OCI-LY7 (cell line): ENCODE measurements around the gene ZNF684. TPM values are rescaled to one million over a fixed set of nuclear protein-coding genes. Genes with fewer than 3 reads are reported as not detected.
"Not testable (repeated sequence)": the region's sequence is repeated elsewhere in the genome, so short reads cannot be mapped to it uniquely, and the experiment has no call there.

ENCODE experiments used
- BruUV-seq: library from RNA; stranded (reverse); fragments of 400-500 nt; replicated peaks from 2 replicates; lab custom pipeline; 2021; lab: Mats Ljungman, UMichigan
- CTCF ChIA-PET: fragments of 300-600 bp; sonication (Branson Sonifier 250); formaldehyde crosslinking; loops from one replicate; lab custom pipeline; 2022; ENCODE audit warnings: antibody characterized with exemption; ENCODE audit not compliant: unreplicated experiment; lab: Charles Lee
- POLR2A ChIA-PET: fragments of 300-600 bp; sonication (Branson Sonifier 250); formaldehyde crosslinking; loops from one replicate; lab custom pipeline; 2022; ENCODE audit warnings: antibody characterized with exemption; lab: Charles Lee
- DNase-seq: peaks from one replicate; pipeline ENCODE4 v3.0.0-alpha.2; 2015; ENCODE audit warnings: low spot score
- H2AFZ ChIP-seq: fragments of 200-600 bp; sonication (generic), shearing (Covaris generic); 2 replicates; pipeline ENCODE4 v1.6.1; 2014; ENCODE audit warnings: mild to moderate bottlenecking, antibody characterized with exemption, low read length, moderate library complexity
- H3K27ac ChIP-seq: fragments of 200-600 bp; sonication (generic); 2 replicates; pipeline ENCODE4 v1.5.1; 2014; ENCODE audit warnings: mixed run types, low read depth, mild to moderate bottlenecking, moderate library complexity, low read length, inconsistent platforms; ENCODE audit not compliant: poor library complexity, severe bottlenecking
- H3K36me3 ChIP-seq: fragments of 200-600 bp; sonication (generic); 2 replicates; pipeline ENCODE4 v1.6.1; 2014; ENCODE audit warnings: mild to moderate bottlenecking, antibody characterized with exemption, low read length, moderate library complexity, mixed read lengths; ENCODE audit not compliant: insufficient read depth
- H3K4me1 ChIP-seq: fragments of 200-600 bp; sonication (generic); 2 replicates; pipeline ENCODE4 v1.5.1; 2014; ENCODE audit warnings: mild to moderate bottlenecking, low read length; ENCODE audit not compliant: insufficient read depth, poor library complexity, severe bottlenecking
- H3K4me2 ChIP-seq: fragments of 200-600 bp; sonication (generic); 2 replicates; pipeline ENCODE4 v1.6.1; 2014; ENCODE audit warnings: mild to moderate bottlenecking, low read length
- H3K4me3 ChIP-seq: fragments of 200-600 bp; sonication (generic); 2 replicates; pipeline ENCODE4 v1.5.1; 2014; ENCODE audit warnings: mild to moderate bottlenecking, low read depth, low read length; ENCODE audit not compliant: poor library complexity, severe bottlenecking
- H3K79me2 ChIP-seq: fragments of 200-600 bp; sonication (generic); 2 replicates; pipeline ENCODE4 v1.6.1; 2016; ENCODE audit warnings: low read depth, mild to moderate bottlenecking, low read length, moderate library complexity, mixed read lengths; ENCODE audit not compliant: insufficient read depth
- H3K9me2 ChIP-seq: fragments of 200-600 bp; sonication (generic); 2 replicates; pipeline ENCODE4 v1.6.1; 2016; ENCODE audit warnings: mild to moderate bottlenecking, low read length, mixed read lengths; ENCODE audit not compliant: insufficient read depth
- H3K9me3 ChIP-seq: fragments of 200-600 bp; sonication (generic); 2 replicates; pipeline ENCODE4 v1.6.1; 2014; ENCODE audit warnings: mild to moderate bottlenecking, mixed run types, low read length, mixed read lengths
- H4K20me1 ChIP-seq: fragments of 200-600 bp; sonication (generic); 2 replicates; pipeline ENCODE4 v1.6.1; 2014; ENCODE audit warnings: mild to moderate bottlenecking, antibody characterized with exemption, low read length, moderate library complexity, mixed read lengths; ENCODE audit not compliant: insufficient read depth
- EZH2phosphoT487 ChIP-seq: fragments of 200-600 bp; sonication (generic); IDR thresholded peaks from 2 replicates; pipeline ENCODE4 v1.6.1; 2018; ENCODE audit warnings: low read depth, borderline replicate concordance, mild to moderate bottlenecking, mixed run types, antibody characterized with exemption, low read length, moderate library complexity, mixed read lengths
- intact Hi-C: fragments of 100-400 bp; cut with micrococcal nuclease; formaldehyde crosslinking; loops from one replicate; pipeline ENCODE4 v1.10.0; 2022; ENCODE audit not compliant: unreplicated experiment
- total RNA-seq, 2 experiments: library from RNA; depleted of rRNA in 1 of 2; stranded (reverse); fragments of >200 nt in 1 of 2; shearing (Covaris generic) in 1 of 2; gene quantifications; 2 replicates each; pipeline ENCODE4 v1.2.3, GENCODE V29; 2014 to 2022
- TF ChIP-seq, protein P1 (sequence below): fragments of 200-600 bp; sonication (generic); conservative IDR thresholded peaks from 2 replicates; pipeline ENCODE4 v1.5.1; 2014; ENCODE audit warnings: mild to moderate bottlenecking, antibody characterized with exemption, low read length, moderate library complexity, mixed read lengths

Gene ZNF684
- total RNA-seq, 2 experiments from 2014 or later: 5.4 to 8.8 TPM

DNA sequence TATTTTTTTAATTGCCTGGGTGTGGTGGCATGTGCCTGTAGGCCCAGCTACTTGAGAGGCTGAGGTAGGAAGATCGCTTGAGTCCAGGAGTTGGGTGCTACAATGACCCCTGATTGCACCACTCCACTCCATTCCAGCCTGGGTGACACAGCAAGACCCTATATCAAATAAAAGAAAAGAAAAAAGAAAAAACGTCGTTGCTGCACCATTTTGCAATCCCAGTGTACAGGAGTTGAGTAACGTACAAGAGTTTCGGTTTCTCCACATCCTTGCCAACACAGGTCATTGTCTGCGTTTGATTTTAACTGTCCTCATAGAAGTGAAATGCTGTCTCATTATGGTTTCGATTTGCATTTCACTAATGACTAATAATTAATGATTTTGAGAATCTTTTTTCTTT is 7.9 kb downstream of the ZNF684 start:
- Histone ChIP-seq H3K4me3 (no peak overlapping the region), H3K27ac (no peak overlapping the region), H3K9me3 (no peaks in the 10 kb centered on the region), H3K9me2 (no peaks in the 10 kb centered on the region), H3K79me2 (no peaks in the 10 kb centered on the region), H4K20me1 (no peaks in the 10 kb centered on the region), H3K4me1 (no peaks in the 10 kb centered on the region), H3K4me2 (no peak overlapping the region), H2AFZ (no peak overlapping the region), H3K36me3 (peaks cover 26% of the 10 kb centered on the region)
- CTCF ChIA-PET: no interaction called here
- no peak for DNase-seq
- TF ChIP-seq, protein P1, sequence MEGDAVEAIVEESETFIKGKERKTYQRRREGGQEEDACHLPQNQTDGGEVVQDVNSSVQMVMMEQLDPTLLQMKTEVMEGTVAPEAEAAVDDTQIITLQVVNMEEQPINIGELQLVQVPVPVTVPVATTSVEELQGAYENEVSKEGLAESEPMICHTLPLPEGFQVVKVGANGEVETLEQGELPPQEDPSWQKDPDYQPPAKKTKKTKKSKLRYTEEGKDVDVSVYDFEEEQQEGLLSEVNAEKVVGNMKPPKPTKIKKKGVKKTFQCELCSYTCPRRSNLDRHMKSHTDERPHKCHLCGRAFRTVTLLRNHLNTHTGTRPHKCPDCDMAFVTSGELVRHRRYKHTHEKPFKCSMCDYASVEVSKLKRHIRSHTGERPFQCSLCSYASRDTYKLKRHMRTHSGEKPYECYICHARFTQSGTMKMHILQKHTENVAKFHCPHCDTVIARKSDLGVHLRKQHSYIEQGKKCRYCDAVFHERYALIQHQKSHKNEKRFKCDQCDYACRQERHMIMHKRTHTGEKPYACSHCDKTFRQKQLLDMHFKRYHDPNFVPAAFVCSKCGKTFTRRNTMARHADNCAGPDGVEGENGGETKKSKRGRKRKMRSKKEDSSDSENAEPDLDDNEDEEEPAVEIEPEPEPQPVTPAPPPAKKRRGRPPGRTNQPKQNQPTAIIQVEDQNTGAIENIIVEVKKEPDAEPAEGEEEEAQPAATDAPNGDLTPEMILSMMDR: no peak
- no peak for TF ChIP-seq EZH2phosphoT487
- POLR2A ChIA-PET: no interaction called here
- BruUV-seq: no TSS peak
- intact Hi-C loops: no loop called here

DNA sequence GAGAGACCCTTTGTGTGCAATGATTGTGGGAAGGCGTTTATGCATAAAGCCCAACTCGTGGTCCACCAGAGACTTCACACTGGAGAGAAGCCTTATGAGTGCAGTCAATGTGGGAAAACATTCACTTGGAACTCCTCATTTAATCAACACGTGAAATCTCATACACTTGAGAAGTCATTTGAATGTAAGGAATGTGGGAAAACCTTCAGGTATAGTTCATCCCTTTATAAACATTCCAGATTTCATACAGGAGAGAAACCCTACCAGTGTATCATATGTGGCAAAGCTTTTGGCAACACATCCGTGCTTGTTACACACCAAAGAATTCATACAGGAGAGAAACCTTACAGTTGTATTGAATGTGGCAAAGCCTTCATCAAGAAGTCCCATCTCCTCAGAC is 15.5 kb downstream of the ZNF684 start:
- H3K4me1 ChIP-seq: no peaks in the 10 kb centered on the region
- no TSS peak for BruUV-seq
- H3K9me3 ChIP-seq: no peaks in the 10 kb centered on the region
- peaks cover 26% of the 10 kb centered on the region for H3K36me3 ChIP-seq
- no peaks in the 10 kb centered on the region for H3K9me2 ChIP-seq
- H3K27ac ChIP-seq: no peak overlapping the region
- H3K79me2 ChIP-seq: no peaks in the 10 kb centered on the region
- H4K20me1 ChIP-seq: no peaks in the 10 kb centered on the region
- no peak for TF ChIP-seq EZH2phosphoT487
- TF ChIP-seq, protein P1: no peak
- H3K4me2 ChIP-seq: no peak overlapping the region
- no peak for DNase-seq
- POLR2A ChIA-PET: no interaction called here
- no peak overlapping the region for H3K4me3 ChIP-seq
- intact Hi-C loops: no loop called here
- H2AFZ ChIP-seq: no peak overlapping the region
- CTCF ChIA-PET: no interaction called here

DNA sequence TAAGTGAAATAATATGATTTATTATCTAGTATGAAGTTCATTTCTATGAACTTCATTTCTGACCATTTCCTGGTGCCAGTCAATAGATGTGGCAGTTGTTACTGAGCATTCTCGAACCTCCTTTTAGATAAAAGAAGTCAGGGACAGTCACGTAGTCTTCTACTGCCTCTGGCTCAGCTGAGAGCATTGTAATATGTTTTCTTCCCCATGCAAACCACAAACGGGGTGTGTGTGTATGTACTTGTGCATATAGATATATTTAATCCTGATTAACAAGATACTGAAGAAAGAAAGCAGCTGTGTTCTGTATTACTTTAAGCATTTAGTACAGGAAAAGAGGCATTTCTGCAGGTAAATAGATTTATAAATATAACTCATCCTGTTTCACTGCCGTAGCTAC is 21.6 kb downstream of the ZNF684 start:
- no peaks in the 10 kb centered on the region for H4K20me1 ChIP-seq
- no peak overlapping the region for H3K4me3 ChIP-seq
- intact Hi-C loops: no loop called here
- H3K4me2 ChIP-seq: no peak overlapping the region
- 0 out of 2 replicates have a peak overlapping the region, but pooled peaks have one; percentile 38 for H2AFZ ChIP-seq
- POLR2A ChIA-PET: interaction anchor here (0.6 kb wide), 1 partner anchor 140 kb away, joined by 3 read pairs; no protein-coding TSS in a partner anchor
- no peak overlapping the region for H3K27ac ChIP-seq
- H3K9me2 ChIP-seq: no peaks in the 10 kb centered on the region
- no peaks in the 10 kb centered on the region for H3K4me1 ChIP-seq
- no peaks in the 10 kb centered on the region for H3K79me2 ChIP-seq
- DNase-seq: no peak
- H3K36me3 ChIP-seq: no peaks in the 10 kb centered on the region
- H3K9me3 ChIP-seq: no peaks in the 10 kb centered on the region
- no TSS peak for BruUV-seq
- CTCF ChIA-PET: no interaction called here
- no peak for TF ChIP-seq EZH2phosphoT487
- TF ChIP-seq, protein P1: no peak

DNA sequence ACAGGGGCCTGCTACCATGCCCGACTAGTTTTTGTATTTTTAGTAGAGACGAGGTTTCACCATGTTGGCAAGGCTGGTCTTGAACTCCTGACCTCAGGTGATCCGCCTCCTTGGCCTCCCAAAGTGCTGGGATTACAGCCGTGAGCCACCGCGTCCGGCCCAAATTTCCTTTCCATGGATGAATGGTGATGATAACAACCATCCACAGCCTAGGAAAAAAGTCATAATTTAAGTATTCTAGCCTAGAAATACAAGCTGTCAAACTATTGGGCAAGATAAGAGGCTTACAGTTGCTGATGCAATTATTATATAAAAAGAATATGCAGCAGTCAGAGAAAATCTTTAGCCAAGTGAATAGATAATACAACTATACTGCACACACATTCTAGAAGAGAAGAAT is 23.4 kb downstream of the ZNF684 start:
- H3K4me2 ChIP-seq, H3K79me2 ChIP-seq, H3K27ac ChIP-seq, H3K9me2 ChIP-seq, BruUV-seq, H3K4me1 ChIP-seq, intact Hi-C loops, CTCF ChIA-PET, H3K4me3 ChIP-seq, POLR2A ChIA-PET, H2AFZ ChIP-seq, DNase-seq, H3K9me3 ChIP-seq, H3K36me3 ChIP-seq, H4K20me1 ChIP-seq: not testable (repeated sequence)
